Right lobe of liver (tissue), 4 donors: ENCODE measurements around the gene NFATC1.

Source experiments
- CTCF ChIP-seq, 4 donors: fragments of 200-600 bp in 3 of 4; fragments of 450-650 bp in 1 of 4; IDR thresholded peaks; one replicate each; pipeline versions ENCODE4 v1.5.1 to v1.8.0; 2016 to 2022; ENCODE audit warnings: antibody characterized with exemption in 4 of 4, mild to moderate bottlenecking in 2 of 4
- POLR2A ChIP-seq: fragments of 450-650 bp; IDR thresholded peaks from one replicate; pipeline ENCODE4 v1.6.1; 2017; ENCODE audit warnings: antibody characterized with exemption, mild to moderate bottlenecking
- donor health status: DM: no; HTN: no; CAD: no.
- donor health status: DM: no; HTN: no; CAD: no.
- donor health status: DM: no; HTN: yes; CAD: no.

- no peak for TF ChIP-seq CTCF (IDR thresholded peaks at IDR 0.05)
- no peak for TF ChIP-seq POLR2A
Observed at GRCh38 chr18:79403723-79404566, 8.2 kb downstream of the NFATC1 start.
